ENCODE measurements around the gene KCTD10. TPM values are rescaled to one million over a fixed set of nuclear protein-coding genes. Genes with fewer than 3 reads are reported as not detected.

Gene KCTD10
- total and polyA plus RNA-seq, 7 donors = 7.4 to 21.8 (median 16.0) TPM

- TF ChIP-seq CTCF (IDR thresholded peaks at IDR 0.05) = no peak
- Histone ChIP-seq H3K4me3 (no peak overlapping the region), H3K27me3 (ENCODE audit: insufficient read depth in 3 of 3, low read length in 2 of 3) (no peaks in the 10 kb centered on the region), H3K36me3 (ENCODE audit: insufficient read depth in 1 of 2, low read depth in 1 of 2) (peaks cover 3 to 73% of the 10 kb centered on the region in 2 donors), H3K27ac (peak overlapping the region; percentile 6), H3K9me3 (no peaks in the 10 kb centered on the region), H3K4me1 (peaks cover 28% of the 10 kb centered on the region)
- DNase-seq (no peak), ATAC-seq (no peak)
- intact Hi-C loops (cut with DNase I) = loop anchor here in 1 of 2 donors (2.0 kb wide), 1 partner anchor 25 kb away; no protein-coding TSS in a partner anchor
- WGBS, 3 donors = 68 to 76% (median 73%) methylated on average over 4 of the region's 4 CpGs
These were observed 19.0 kb downstream of the KCTD10 start for GRCh38 chr12:109458086-109458485.

GRCh38 chr12:109455706-109456105 lies 21.4 kb downstream of the KCTD10 start:
- Histone ChIP-seq H3K9me3 (no peaks in the 10 kb centered on the region), H3K36me3 (ENCODE audit: insufficient read depth in 1 of 2, low read depth in 1 of 2) (peaks cover 9 to 97% of the 10 kb centered on the region in 2 donors), H3K4me3 (no peak overlapping the region), H3K4me1 (peaks cover 4% of the 10 kb centered on the region), H3K27me3 (ENCODE audit: insufficient read depth in 3 of 3, low read length in 2 of 3) (no peaks in the 10 kb centered on the region), H3K27ac (no peak overlapping the region)
- no peak for TF ChIP-seq CTCF (IDR thresholded peaks at IDR 0.05)
- no peak for DNase-seq
- no peak for ATAC-seq
- intact Hi-C loops (cut with DNase I) = no loop called here
- WGBS, 3 donors = 89 to 100% (median 100%) methylated on average over 1 of the region's 1 CpG

- peaks cover 11 to 91% of the 10 kb centered on the region in 2 donors for H3K36me3 ChIP-seq (ENCODE audit: insufficient read depth in 1 of 2, low read depth in 1 of 2)
- WGBS, 3 donors = 72 to 86% (median 79%) methylated on average over 2 of the region's 2 CpGs
- no peak overlapping the region for H3K27ac ChIP-seq
- intact Hi-C loops (cut with DNase I) = no loop called here
- ATAC-seq (no peak), DNase-seq (no peak)
- H3K9me3 ChIP-seq = no peaks in the 10 kb centered on the region
- H3K4me3 ChIP-seq = no peak overlapping the region
- no peaks in the 10 kb centered on the region for H3K27me3 ChIP-seq (ENCODE audit: insufficient read depth in 3 of 3, low read length in 2 of 3)
- TF ChIP-seq CTCF (IDR thresholded peaks at IDR 0.05) = no peak
- no peaks in the 10 kb centered on the region for H3K4me1 ChIP-seq
These were observed 24.6 kb downstream of the KCTD10 start for GRCh38 chr12:109452489-109452888.

GRCh38 chr12:109451400-109451799 lies 25.7 kb downstream of the KCTD10 start:
- H3K27me3 ChIP-seq (ENCODE audit: insufficient read depth in 3 of 3, low read length in 2 of 3) = no peaks in the 10 kb centered on the region
- no peak overlapping the region for H3K27ac ChIP-seq

More at GRCh38 chr12:109451400-109451799, 25.7 kb downstream of the KCTD10 start:
- DNase-seq (no peak), ATAC-seq (no peak)
- 91 to 96% (median 94%) methylated on average over 22 to 23 of the region's 23 CpGs for whole genome bisulfite sequencing, 3 donors
- Histone ChIP-seq H3K36me3 (ENCODE audit: insufficient read depth in 1 of 2, low read depth in 1 of 2) (peaks cover 11 to 91% of the 10 kb centered on the region in 2 donors), H3K9me3 (no peaks in the 10 kb centered on the region), H3K4me3 (no peak overlapping the region), H3K4me1 (no peaks in the 10 kb centered on the region)
- intact Hi-C loops (cut with DNase I) = no loop called here
- TF ChIP-seq CTCF (IDR thresholded peaks at IDR 0.05) = no peak
